GM19438 (cell line): ENCODE measurements around the gene PGAP3.
A peak's percentile ranks its signal among the peaks of the same experiment; 100 is the strongest.

ENCODE experiments used
- ATAC-seq: cut with Tn5 transposase; IDR thresholded peaks from one replicate; pipeline ENCODE4 v1.9.1; 2021; ENCODE audit warnings: low read depth; ENCODE audit not compliant: unreplicated experiment

Gene PGAP3

DNA sequence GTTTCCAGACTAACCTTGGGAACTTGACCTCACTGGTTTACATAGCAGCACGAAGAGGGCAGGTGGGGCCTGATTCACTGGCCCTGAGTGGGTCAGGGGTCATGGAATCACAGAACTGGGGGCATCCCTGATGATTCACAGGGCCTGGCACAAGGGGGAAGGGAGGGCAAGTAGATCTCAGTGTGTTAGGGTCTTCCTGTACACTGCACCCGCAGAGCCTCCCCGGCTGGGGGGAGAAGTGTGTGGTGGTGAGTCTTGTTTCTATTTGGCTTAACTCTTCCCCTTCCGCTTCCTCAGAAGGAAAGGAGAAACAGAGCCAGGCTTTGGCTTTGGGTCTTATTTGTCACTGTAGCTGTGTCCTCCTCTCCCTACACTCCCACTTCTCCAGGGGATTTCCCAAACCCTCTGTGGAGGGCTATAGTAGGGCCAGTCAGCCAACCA, 47.2 kb downstream of the PGAP3 start:
- ATAC-seq, result no peak

DNA sequence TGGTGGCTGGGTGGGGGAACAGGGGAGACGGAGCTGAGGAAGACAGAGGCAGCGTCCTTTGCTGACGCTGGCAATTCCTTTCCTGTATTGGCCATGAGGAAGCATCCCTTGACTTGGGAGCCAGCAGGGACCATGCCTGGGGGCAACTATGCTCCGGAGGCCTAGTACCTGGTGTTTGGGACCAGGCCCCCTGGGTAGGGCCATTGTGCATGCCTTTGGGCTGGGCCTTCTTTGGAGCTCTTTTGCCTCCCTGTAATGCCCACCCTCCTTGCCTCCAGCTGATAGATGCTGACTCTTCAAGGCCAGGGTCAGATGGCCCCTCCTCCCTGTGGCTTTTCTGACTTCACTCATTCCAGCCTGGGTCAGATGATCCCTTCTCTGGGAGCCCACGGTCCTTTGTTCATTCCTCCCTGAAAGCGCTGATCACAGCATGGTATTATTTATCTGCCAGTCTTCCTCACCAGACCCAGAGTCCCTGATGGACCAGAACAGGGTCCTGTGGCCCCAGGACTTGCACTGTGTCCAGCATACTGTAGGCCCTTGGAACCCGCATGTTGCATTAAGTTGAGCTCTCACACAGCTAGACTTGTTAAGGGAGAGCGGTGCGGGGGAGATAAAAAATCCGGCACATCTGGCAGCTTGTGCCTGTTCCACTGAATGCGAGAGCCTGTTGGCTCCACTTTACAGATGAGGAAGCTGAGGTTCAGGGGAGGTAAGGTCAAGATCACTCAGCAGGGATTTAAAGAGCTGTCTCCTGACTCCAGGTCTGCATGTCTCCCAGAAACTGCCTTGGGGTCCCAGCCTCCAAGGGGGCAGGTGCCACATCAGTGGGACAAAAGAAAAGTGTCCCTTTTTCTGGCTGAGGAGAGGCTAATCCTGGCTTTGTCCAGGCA, 48.0 kb downstream of the PGAP3 start:
- no peak for ATAC-seq

DNA sequence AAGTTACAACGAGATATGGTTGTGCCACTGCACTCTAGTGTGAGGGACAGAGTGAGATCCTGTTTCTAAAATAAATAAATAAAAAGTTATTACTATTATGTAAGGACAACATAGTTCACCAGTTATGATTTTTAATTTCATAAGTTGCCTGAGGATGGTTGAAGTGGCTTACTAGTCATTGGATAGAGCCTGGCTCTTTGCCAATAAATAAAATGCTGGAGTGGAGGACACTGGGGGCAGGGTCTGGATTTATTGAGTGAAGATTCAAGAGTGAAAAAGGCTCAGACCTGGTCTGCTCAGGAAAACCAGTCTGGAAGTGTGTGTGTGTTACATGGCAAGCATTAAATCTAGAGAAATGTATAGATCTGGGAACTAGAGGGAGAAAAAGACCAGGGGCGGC, 48.8 kb downstream of the PGAP3 start:
- ATAC-seq, result no peak

DNA sequence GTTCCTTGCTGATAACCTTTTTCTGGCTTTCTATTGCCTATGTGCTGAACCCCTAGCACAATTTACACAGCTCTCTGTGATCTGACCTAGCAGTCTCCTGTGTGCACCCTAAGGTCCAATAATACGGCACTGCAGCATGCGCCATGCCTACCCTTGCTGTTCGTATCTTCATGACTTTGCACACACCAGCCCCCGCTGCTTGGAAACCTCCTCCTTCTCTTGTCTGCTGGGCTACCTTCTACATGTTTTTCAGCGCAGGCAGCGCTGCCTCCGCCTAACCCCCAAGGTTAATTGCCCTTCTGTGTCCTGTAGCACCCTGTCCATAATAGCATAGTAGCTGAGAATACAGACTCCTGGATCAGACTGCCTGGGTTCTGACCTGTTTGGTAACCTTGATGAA, 49.5 kb downstream of the PGAP3 start:
- ATAC-seq, result no peak

DNA sequence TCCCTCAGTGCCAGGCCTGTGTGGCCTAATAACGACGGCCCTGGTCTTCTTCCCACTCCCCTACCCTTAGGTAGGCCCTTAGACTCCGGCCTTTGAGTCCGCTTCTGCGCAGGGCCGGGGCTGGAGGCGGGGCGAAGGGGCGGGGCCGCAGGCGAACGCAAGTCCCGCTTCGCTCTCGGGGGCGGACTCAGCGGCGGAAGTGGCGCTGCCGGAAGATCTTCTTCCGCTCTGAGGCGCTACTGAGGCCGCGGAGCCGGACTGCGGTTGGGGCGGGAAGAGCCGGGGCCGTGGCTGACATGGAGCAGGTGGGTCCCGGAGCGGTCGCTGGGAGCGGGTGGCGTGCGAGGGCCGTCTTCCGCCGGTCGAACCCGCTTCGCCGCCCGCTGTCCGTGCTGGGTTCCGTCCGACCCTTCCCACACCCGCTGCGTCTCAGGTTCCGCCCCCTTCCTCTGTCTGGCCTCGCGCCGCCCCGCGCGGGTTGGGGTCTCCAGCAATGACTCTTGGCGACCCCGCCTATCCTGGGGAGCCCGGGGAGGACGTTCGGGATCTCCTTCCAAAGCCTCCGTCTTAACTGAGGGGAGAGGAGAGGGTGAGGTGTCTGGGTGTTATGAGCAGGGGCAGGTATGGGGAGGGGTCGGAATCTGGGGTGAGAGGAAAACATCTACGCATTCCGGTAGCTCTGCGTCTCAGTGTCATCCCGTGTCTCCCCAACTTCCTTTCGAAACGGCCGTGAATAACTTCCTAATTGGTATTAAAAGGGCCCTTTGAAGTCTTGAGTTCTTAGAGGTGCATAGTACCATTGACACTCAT, 50.7 kb downstream of the PGAP3 start, which contains the start of gene STARD3:
Gene STARD3 (plus strand): TSS at position 218 of the 810 bp plus-strand sequence. CDS start 16,388 bp downstream, outside the sequence.
- peak; percentile 79 for ATAC-seq

DNA sequence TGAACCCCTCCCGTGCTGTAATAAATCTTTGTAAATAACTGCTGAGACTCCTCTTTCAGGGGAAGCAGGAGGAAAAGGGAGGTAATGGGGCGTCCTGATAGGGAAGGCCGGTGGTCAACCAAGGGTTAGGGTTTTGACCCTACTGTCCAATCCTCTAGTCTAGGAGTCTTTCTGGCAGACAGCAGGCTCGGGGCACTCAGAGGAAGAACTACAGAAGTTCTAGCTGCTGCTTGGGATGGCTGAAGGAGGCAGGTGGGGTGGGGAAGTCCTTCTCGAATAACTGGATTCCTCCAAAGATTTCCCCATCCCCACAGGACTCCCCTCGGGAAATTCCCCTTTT, 51.3 kb downstream of the PGAP3 start:
- ATAC-seq, result peak; percentile 22

DNA sequence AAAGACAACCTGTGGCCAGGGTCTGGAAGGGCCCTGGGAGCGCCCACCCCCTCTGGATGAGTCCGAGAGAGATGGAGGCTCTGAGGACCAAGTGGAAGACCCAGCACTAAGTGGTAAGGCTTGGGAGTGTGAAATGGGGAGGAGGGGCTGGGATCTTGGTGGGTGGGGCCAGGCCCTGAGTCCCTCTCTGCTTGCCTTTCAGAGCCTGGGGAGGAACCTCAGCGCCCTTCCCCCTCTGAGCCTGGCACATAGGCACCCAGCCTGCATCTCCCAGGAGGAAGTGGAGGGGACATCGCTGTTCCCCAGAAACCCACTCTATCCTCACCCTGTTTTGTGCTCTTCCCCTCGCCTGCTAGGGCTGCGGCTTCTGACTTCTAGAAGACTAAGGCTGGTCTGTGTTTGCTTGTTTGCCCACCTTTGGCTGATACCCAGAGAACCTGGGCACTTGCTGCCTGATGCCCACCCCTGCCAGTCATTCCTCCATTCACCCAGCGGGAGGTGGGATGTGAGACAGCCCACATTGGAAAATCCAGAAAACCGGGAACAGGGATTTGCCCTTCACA, 52.2 kb downstream of the PGAP3 start:
- ATAC-seq, result no peak

DNA sequence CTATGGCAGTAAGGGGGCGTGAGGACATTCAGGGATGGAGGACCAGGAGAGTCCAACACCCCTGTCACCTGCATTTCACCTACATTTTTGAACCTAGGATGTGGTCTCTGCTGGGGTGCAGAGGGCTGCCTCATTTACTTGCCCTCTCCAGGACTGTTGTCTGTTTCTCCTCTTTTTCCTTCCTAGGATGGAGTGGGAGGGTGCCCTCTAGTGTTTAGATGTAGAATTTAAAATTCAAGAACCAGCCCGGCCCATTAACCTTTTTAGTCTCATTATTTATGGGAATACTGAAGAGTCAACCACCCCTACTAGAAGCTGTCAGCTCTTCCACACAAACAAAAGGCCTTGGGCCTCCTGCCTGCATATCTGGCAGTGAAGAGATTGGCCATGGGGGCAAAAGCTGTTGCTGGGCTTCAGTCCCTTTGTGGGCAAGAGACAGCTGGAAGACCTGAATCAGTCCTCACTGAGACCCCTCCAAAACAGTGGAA, 53.4 kb downstream of the PGAP3 start:
- ATAC-seq, result no peak

DNA sequence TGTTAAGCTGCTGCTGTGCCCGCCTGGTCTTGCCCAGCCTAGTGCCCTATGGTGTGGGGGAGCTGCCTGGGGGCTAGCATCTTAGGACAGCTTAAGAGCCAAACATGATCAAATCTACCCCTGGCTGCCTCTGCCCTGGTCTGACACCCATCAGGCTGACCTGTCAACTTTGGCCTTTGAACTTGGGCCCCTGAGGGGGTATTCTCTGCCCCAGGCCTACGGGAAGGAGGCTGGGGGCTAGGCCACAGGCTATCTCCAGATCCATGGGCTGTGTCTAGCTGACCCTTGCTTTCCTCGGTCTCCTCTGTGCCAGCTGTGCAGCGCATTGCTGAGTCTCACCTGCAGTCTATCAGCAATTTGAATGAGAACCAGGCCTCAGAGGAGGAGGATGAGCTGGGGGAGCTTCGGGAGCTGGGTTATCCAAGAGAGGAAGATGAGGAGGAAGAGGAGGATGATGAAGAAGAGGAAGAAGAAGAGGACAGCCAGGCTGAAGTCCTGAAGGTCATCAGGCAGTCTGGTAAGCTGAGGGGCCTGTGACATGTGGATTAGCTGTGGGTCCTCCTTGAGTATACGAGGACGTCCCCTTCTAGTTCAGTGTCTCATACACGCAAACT, 54.2 kb downstream of the PGAP3 start:
- ATAC-seq, result no peak

DNA sequence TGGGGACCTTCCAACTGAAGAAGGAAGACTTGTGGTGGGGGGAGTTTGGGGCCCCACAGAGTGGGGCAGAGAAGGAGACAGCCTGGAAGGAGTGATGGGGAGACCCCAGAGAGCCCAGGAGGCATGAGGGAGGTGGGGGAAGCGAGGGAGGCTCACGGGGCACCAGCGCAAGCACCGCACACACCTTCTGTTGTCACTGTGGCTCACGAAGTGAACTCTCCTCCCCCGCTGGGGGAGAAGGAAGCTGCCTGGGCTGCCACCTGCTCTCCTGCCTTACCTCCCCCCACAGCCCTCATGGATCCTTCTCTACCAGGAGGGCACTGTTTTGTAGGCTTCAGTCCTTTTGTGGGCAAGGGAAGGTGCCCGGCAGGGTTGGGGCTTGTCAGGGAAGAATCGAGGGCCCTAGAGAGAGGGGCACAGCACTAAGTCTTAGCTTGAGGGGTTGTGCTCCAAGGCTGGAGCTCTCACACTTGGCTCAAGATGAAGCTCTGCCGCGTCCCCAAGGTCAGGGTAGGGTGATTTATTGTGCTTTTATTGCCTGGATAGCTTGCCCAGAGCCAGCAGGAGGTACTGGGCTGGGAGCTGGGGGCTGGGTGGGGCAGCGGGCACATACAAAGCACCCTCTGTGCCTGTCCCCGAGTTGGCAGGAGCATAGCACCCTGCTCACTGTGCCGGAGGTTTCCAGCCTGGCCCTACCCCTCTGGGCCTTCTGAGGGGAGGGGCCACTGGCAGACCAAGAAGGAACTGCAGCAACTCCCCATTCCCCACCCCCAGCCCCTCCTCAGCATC, 55.5 kb downstream of the PGAP3 start:
- no peak for ATAC-seq

DNA sequence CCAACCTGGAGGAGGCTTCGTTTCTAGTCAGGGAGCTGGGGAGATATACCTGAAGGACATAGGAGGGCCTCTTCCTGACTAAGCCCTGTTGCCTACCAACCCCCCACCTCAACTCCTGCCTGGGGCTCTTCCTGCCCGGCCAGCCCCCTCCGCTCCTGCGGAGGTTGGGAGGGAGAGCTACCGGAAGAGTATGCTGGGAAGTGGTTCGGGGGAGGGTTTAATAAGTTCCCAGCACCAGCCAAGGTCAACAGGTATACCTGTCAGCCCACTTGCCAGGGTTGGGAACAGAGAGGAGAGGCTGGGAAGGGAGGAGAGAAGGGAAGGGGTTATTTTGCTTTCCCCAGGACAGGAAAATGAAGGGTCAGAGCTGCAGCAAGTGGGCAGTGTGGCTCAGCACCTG, 56.5 kb downstream of the PGAP3 start:
- no peak for ATAC-seq

DNA sequence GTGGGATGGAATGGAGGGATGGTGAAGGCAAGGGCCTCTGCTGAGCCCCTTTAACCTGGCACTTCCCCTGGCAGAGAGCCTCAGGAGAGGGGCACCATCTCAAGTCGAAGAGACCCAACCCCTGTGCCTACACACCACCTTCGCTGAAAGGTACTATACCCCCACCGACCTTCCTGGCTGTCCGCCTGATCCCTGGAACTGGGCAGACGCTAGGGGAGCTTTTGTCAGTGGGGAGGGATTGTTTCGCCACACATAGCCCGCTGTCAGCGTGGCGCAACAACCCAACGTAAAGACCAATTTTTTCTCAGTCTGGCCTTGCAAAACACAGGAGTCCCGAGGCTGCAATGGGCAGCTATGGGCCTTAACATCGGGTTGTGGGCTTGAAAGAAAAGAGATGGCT, 58.0 kb downstream of the PGAP3 start:
- no peak for ATAC-seq

DNA sequence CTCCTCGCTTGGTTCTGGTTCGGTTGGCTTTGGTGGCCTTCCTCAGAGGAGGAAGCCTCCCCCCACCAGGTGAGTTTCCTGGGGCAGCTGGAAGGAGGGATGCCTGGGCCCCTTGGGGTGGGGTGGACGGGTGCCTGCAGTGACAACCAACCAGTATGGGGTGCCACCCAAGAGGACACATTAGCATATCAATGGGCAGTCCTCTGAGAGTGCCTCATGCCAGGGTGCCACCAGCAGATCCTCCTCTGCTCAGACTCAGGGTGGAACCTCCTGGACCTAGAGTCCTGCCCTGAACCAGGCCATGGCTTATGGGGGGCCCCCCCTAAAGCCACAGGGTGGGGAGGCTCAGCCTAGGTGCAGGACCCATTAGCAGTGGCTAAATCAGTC, 58.4 kb downstream of the PGAP3 start:
- no peak for ATAC-seq

DNA sequence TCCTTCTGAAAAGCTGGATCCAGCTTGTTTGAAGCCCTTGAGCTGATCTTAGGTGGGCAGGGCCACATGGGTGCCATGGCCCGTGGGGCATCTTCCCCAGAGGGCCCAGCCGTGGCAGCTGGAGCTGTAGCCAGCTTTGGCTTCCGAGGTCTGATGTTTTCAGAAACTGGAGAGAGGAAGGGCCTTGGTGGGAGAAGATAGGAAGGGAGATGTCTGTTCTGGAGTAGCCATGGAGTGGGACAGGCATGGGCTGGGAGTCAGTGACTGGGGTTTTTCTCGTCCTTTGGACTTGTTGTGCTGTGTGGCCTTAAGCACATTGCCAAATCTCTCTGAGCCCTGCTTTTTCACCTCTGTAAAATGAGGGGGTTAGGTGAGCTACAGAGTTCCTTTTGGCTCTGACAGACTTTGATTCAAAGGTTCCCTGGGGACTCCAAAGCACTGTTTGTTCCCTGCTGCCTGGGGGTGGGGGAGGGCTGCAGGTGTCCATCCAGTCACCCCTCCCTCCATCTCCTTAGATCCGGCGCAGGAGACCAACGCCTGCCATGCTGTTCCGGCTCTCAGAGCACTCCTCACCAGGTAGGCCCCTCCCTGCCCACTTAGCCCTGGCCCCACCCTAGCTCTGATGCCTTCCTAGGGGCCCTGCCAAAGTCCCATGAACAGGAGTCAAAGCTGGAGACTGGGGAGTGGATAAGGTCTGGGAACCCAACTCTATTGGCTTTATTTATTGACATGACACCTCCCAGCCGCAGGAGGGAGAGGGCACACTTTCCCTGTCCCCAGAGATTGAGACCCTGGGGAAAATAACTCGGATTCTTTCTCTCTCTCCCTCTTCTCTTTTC, 59.0 kb downstream of the PGAP3 start:
- no peak for ATAC-seq

DNA sequence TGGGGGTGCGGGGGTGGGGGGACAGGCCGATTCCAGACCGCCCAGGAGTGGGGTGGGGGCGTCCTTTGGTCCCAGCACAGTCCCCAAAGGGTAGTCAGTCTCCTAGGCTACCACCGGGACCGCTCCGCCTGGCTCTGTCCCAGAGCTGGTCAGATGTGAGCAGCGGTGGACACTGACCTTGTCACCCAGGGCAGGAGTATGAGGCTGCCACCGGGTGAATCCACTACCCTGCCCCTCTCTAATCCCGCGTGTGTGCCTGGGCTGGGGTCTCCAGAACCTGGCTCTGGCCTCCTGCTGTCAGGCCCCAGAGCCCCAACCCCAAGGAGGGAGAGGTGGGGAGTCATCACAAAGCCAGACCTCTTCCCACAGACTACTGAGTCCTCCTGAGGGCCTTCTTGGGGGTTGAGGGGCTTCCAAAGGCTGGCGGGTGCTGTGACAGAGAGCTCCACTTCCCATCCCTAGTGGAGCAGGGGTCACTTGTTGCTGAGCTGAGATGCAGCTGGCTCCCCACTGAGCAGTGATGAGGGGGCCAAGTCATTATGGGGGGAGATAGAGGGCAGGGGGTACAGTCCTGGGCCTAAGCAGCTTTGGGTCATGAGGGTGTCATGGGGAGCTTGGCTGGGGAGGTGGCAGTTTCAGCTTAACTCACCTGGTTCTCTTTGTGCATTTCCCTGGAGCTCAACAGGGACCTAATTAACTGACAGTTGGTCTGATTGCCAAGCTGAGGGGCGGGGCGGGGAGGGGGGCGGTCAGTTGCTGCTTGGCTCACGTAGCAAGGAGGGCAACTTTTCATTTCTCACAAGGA, 59.9 kb downstream of the PGAP3 start:
- ATAC-seq, result no peak

DNA sequence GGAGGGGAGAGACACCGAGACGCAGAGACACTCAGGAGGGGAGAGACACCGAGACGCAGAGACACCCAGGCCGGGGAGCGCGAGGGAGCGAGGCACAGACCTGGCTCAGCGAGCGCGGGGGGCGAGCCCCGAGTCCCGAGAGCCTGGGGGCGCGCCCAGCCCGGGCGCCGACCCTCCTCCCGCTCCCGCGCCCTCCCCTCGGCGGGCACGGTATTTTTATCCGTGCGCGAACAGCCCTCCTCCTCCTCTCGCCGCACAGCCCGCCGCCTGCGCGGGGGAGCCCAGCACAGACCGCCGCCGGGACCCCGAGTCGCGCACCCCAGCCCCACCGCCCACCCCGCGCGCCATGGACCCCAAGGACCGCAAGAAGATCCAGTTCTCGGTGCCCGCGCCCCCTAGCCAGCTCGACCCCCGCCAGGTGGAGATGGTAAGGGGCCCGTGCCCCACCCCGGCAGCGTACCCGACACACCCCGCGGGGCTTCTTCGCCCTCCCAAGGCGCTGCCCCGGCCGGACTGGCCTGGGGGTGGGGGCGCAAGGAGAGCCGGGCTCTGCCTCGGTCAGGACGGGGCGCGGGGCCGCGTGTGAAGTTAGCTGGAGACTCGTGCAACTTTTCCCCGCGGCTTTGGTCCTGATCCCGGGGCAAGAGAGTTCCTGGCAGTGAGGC, 60.7 kb downstream of the PGAP3 start:
- ATAC-seq, result no peak

DNA sequence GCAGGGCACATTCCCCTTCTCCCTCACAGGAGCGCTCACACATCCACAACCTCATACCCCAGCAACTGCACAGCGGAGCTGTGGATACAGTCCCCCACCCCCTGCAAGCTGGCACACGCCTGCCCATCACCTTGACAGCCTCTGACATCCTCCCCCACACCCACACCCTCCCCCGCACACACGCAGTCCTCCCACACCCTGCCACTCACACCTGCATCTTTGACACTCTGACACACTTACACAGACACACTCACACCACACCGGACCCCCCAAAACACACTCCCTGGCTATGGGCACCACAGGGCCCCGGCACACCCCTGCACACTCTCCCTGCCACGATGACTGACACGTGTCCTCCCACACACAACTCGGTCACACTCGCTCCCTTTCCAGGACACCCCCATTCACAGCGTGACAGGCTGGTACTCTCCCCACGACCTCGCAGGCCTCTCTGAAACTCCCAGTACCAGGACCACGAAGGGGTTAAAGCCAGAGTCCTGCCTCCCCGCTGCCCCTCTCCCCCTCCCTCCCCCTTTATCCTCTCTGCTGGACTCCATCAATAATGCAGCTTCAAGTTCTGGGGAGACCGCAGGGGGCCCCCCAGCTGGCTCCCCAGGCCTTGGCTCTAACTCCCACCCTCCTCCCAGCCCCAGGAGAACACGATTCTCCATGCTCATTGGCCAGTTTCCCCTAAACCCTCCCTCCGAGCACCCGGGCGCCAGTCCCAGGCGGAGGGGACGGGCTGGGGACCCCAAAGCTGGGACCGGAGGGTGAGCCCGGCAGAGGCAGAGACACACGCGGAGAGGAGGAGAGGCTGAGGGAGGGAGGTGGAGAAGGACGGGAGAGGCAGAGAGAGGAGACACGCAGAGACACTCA, 61.4 kb downstream of the PGAP3 start, which contains the start of gene PPP1R1B:
Gene PPP1R1B (plus strand): TSS at position 782 of the 876 bp plus-strand sequence. CDS start 441 bp downstream, outside the sequence.
- ATAC-seq, result no peak
